ENCODE data around the gene PAQR6. TPM values are rescaled to one million over a fixed set of nuclear protein-coding genes. Genes with fewer than 3 reads are reported as not detected.

PAQR6 gene, protein sequence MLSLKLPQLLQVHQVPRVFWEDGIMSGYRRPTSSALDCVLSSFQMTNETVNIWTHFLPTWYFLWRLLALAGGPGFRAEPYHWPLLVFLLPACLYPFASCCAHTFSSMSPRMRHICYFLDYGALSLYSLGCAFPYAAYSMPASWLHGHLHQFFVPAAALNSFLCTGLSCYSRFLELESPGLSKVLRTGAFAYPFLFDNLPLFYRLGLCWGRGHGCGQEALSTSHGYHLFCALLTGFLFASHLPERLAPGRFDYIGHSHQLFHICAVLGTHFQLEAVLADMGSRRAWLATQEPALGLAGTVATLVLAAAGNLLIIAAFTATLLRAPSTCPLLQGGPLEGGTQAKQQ
- total RNA-seq (1 to 10 TPM in 2 of 6 donors, under 1 TPM in 4; 0.51 to 1.3 (median 0.67) TPM), polyA plus RNA-seq (1 to 10 TPM; 3.5 to 5.6 TPM)

DNA sequence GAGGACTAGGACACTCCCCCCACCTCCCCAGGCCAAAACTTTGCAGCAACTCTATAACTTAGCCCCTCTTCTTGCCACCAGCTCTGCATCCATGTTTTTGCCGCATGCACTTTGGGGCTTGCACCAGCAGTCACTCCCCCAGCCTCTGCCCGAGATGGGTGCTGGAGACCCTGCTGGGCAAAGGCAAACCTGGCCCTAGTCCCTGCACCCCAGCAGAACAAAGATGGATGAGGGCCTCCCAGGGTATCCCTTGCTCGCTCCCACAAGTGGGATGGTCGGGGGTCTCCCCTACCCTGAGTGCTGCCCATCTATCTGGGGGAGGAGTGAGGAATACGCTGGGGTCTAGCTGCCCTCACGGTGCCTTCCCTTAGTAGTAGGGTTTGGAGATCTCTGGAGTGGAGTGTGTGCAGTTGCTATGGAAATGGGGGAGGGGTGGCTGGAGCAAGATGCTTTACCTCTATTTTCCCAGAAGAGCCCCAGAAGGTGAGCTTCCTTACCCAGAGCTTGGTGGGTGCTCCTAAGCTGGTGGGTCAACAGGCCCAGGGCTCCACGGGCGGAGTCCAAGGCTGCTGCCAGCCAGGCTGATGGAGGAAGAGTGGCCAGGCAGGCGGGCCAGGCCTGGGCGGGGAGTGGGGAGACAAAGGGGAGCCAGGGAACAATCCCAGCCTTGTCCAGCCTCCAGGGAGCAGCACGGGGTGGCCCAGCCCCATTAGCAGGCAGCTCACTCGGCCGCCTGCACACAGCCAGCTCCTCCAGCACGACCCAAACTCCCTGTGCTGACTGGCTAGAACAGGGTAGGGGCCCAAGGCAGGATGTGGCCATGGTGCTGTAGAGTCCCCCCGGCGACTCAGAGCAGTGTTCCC, at the start of gene PAQR6:
Gene PAQR6 (minus strand): TSS at position 597 of the 863 bp plus-strand sequence. CDS start 1,325 bp downstream, outside the sequence.
- peak in 2 of 6 donors; percentile 26 to 35 for DNase-seq
- Histone ChIP-seq H3K4me1 (peaks cover 3 to 6% (median 6%) of the 10 kb centered on the region in 3 donors), H3K36me3 (peaks cover 2 to 28% (median 6%) of the 10 kb centered on the region in 3 donors), H3K27ac (no peak within 1 kb of the TSS), H3K27me3 (no peaks in the 10 kb centered on the region), H3K4me3 (no peak within 1 kb of the TSS), H3K9me3 (no peaks in the 10 kb centered on the region)
- FAIRE-seq: no peak
- peak; percentile 12 to 56 (median 37) for ATAC-seq
- intact Hi-C loops (cut with DNase I): no loop called here
- WGBS, 2 donors: 26 to 30% methylated on average over 12 to 16 of the region's 16 CpGs
- TF ChIP-seq, protein P1, sequence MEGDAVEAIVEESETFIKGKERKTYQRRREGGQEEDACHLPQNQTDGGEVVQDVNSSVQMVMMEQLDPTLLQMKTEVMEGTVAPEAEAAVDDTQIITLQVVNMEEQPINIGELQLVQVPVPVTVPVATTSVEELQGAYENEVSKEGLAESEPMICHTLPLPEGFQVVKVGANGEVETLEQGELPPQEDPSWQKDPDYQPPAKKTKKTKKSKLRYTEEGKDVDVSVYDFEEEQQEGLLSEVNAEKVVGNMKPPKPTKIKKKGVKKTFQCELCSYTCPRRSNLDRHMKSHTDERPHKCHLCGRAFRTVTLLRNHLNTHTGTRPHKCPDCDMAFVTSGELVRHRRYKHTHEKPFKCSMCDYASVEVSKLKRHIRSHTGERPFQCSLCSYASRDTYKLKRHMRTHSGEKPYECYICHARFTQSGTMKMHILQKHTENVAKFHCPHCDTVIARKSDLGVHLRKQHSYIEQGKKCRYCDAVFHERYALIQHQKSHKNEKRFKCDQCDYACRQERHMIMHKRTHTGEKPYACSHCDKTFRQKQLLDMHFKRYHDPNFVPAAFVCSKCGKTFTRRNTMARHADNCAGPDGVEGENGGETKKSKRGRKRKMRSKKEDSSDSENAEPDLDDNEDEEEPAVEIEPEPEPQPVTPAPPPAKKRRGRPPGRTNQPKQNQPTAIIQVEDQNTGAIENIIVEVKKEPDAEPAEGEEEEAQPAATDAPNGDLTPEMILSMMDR (IDR thresholded peaks at IDR 0.05): no peak

DNA sequence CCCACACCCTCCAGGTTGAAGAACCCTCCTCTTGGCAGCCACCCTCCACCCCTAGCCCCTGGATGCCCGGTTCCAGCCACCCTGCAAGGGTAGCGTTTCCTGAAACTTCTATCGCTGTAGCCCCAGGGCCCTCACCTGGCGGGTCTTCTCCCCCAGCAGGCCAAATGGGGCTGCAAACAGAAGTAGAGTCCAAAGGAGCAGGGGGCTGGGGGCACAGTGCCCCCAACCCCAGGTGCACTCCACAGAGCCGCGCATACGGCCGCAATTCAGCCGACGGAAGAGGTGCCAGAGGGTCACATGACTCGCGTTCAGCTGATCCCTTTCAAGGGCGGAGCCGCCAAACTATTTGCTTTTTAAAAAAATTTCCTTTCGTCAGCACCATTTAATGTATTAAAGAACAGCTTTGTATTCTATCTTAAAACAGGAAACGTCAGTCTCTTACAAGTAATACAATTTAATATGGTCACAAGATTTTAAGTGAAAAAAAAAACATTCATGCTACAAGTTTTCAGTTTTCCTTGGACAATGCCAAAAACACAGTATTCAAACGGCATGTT, 47.6 kb upstream of the PAQR6 start, which contains the start of gene GLMP:
Gene GLMP (minus strand): TSS at position 289 of the 557 bp plus-strand sequence. CDS start 34 bp downstream, at position 255.
- 0 to 1% methylated on average over 17 of the region's 17 CpGs for WGBS, 2 donors
- intact Hi-C loops (cut with DNase I): no loop called here
- H3K4me1 ChIP-seq: peaks cover 0 to 4% (median 3%) of the 10 kb centered on the region in 3 donors

DNA sequence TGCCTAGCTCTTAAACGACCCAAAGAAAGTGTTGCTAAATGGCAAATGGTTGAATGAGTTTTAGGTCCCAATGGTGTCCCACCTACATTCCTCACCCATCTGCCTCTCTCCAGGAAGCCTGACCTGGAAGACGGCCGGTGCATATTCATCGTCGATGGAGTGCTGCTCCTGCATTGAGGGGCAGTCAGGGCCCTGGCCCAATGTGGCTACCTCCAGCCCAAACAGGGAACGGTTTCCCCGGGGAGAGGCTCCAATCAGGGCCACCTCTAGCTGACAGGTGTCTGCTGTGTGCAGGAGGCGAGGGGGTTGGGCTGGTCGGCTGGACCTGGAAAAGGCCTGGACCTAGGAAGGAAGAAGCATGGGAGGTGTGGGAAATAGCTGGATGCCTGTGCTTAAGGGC, 46.0 kb upstream of the PAQR6 start:
- Histone ChIP-seq H3K4me1 (peaks cover 0 to 4% (median 3%) of the 10 kb centered on the region in 3 donors), H3K27ac (no peak overlapping the region), H3K9me3 (no peaks in the 10 kb centered on the region), H3K27me3 (no peaks in the 10 kb centered on the region), H3K4me3 (no peak overlapping the region), H3K36me3 (no peaks in the 10 kb centered on the region)
- 85 to 89% methylated on average over 9 of the region's 9 CpGs for WGBS, 2 donors
- no peak for FAIRE-seq
- no peak for ATAC-seq
- intact Hi-C loops (cut with DNase I): no loop called here
- TF ChIP-seq, protein P1 (IDR thresholded peaks at IDR 0.05): no peak
- peak in 1 of 6 donors; percentile 60 for DNase-seq

More for the DNA sequence above, 47.6 kb upstream of the PAQR6 start, which contains the start of gene GLMP:
- H3K27ac ChIP-seq: peak within 1 kb of the TSS in 1 of 4 donors; percentile 4
- H3K9me3 ChIP-seq: no peaks in the 10 kb centered on the region
- ATAC-seq (peak; percentile 46 to 80 (median 68)), DNase-seq (peak; percentile 51 to 81 (median 71)), FAIRE-seq (peak; percentile 69)
- no peaks in the 10 kb centered on the region for H3K27me3 ChIP-seq
- H3K4me3 ChIP-seq: peak within 1 kb of the TSS; percentile 51 to 81 (median 71)
- H3K36me3 ChIP-seq: no peaks in the 10 kb centered on the region
- TF ChIP-seq, protein P1 (IDR thresholded peaks at IDR 0.05): no peak

DNA sequence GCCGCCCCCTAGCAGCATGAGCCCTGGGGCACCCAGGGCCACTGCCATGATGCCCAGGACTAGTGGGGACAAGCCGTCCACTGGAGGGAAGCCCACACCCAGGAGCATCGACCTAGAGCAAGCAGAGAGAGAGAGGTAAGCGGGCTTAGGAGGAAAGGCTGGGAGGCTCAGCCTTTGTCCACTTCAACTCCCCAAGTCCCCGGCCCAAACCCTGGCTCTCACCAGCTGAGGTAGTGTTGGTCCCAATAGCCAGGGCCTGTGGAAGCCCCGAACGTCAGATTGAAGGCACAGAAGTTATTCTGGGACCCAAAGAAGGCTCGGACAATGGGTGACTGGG, 45.2 kb upstream of the PAQR6 start:
- no peak for DNase-seq
- 84 to 91% methylated on average over 8 of the region's 8 CpGs for WGBS, 2 donors
- no peaks in the 10 kb centered on the region for H3K9me3 ChIP-seq
- H3K27me3 ChIP-seq: no peaks in the 10 kb centered on the region
- no peak for FAIRE-seq
- H3K36me3 ChIP-seq: no peaks in the 10 kb centered on the region
- H3K27ac ChIP-seq: no peak overlapping the region
- no peak for ATAC-seq
- H3K4me1 ChIP-seq: peaks cover 0 to 4% (median 3%) of the 10 kb centered on the region in 3 donors
- TF ChIP-seq, protein P1 (IDR thresholded peaks at IDR 0.05): no peak
- intact Hi-C loops (cut with DNase I): no loop called here
- no peak overlapping the region for H3K4me3 ChIP-seq

Data from pancreas (tissue), 10 donors.